Type B pancreatic cell (in vitro differentiated cells): ENCODE results near the gene C11orf91. TPM values are rescaled to one million over a fixed set of nuclear protein-coding genes. Genes with fewer than 3 reads are reported as not detected.
"Not testable (repeated sequence)": the region's sequence is repeated elsewhere in the genome, so short reads cannot be mapped to it uniquely, and the experiment has no call there.

Experiments
- DNase-seq: peaks from one replicate; pipeline ENCODE4 v3.0.0; 2021; ENCODE audit warnings: mixed read lengths; ENCODE audit not compliant: unreplicated experiment; ENCODE audit errors: extremely low spot score
- H3K27ac Mint-ChIP-seq: 2 replicates; pipeline ENCODE4 v1.8.0; 2021; ENCODE audit warnings: mild to moderate bottlenecking, mixed read lengths
- H3K27me3 Mint-ChIP-seq: 2 replicates; pipeline ENCODE4 v1.8.0; 2021; ENCODE audit warnings: mixed read lengths
- H3K36me3 Mint-ChIP-seq: 2 replicates; pipeline ENCODE4 v1.8.0; 2021; ENCODE audit warnings: mixed read lengths
- H3K4me1 Mint-ChIP-seq: one replicate; pipeline ENCODE4 v1.8.0; 2021; ENCODE audit warnings: mixed read lengths; ENCODE audit not compliant: unreplicated experiment
- H3K4me3 Mint-ChIP-seq: 2 replicates; pipeline ENCODE4 v1.8.0; 2021; ENCODE audit warnings: mild to moderate bottlenecking, mixed read lengths
- H3K9me3 Mint-ChIP-seq: 2 replicates; pipeline ENCODE4 v1.8.0; 2021; ENCODE audit warnings: mixed read lengths
- total RNA-seq: library from RNA; stranded (reverse); gene quantifications from 2 replicates; pipeline ENCODE4 v1.2.1, GENCODE V29; 2021; ENCODE audit warnings: low replicate concordance
- TF ChIP-seq, protein P1 (sequence below): fragments of 200-600 bp; sonication (generic); conservative IDR thresholded peaks from 2 replicates; pipeline ENCODE4 v1.5.0; 2021; ENCODE audit warnings: antibody characterized with exemption, mild to moderate bottlenecking

C11orf91 gene
- total RNA-seq, 1 donor from 2014 or later, result not detected

- DNase-seq, result no peak
- no peaks in the 10 kb centered on the region for H3K36me3 Mint-ChIP-seq
- TF ChIP-seq, protein P1, sequence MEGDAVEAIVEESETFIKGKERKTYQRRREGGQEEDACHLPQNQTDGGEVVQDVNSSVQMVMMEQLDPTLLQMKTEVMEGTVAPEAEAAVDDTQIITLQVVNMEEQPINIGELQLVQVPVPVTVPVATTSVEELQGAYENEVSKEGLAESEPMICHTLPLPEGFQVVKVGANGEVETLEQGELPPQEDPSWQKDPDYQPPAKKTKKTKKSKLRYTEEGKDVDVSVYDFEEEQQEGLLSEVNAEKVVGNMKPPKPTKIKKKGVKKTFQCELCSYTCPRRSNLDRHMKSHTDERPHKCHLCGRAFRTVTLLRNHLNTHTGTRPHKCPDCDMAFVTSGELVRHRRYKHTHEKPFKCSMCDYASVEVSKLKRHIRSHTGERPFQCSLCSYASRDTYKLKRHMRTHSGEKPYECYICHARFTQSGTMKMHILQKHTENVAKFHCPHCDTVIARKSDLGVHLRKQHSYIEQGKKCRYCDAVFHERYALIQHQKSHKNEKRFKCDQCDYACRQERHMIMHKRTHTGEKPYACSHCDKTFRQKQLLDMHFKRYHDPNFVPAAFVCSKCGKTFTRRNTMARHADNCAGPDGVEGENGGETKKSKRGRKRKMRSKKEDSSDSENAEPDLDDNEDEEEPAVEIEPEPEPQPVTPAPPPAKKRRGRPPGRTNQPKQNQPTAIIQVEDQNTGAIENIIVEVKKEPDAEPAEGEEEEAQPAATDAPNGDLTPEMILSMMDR, result no peak
- H3K27me3 Mint-ChIP-seq, result peaks cover 19% of the 10 kb centered on the region
- peaks cover 6% of the 10 kb centered on the region for H3K9me3 Mint-ChIP-seq
- peaks cover 4% of the 10 kb centered on the region for H3K4me1 Mint-ChIP-seq
- no peak overlapping the region for H3K27ac Mint-ChIP-seq
- H3K4me3 Mint-ChIP-seq, result no peak overlapping the region
Measured at GRCh38 chr11:33682446-33682845, 18.2 kb downstream of the C11orf91 start.

DNA sequence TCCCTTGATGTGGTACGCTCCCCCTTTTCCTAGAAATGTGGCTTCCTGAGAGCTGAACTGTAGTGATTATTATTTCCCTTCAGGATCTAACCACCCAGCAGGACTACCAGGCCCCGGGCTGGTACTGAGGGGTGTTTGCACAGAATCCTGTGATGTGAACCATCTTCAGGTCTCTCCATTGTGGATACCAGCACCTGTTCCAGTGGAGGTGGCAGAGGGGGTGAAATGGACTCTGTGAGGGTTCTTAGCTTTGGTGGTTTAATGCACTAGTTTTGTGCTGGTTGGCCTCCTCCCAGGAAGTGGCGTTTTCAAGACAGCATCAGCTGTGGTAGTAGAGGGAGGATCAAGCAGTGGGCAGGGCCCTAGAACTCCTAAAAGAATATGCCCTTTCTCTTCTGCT lies 18.6 kb downstream of the C11orf91 start:
- Mint-ChIP-seq H3K27ac (no peak overlapping the region), H3K9me3 (peaks cover 10% of the 10 kb centered on the region), H3K27me3 (peaks cover 22% of the 10 kb centered on the region), H3K4me1 (peaks cover 4% of the 10 kb centered on the region), H3K36me3 (no peaks in the 10 kb centered on the region), H3K4me3 (no peak overlapping the region)
- TF ChIP-seq, protein P1, result no peak
- no peak for DNase-seq

DNA sequence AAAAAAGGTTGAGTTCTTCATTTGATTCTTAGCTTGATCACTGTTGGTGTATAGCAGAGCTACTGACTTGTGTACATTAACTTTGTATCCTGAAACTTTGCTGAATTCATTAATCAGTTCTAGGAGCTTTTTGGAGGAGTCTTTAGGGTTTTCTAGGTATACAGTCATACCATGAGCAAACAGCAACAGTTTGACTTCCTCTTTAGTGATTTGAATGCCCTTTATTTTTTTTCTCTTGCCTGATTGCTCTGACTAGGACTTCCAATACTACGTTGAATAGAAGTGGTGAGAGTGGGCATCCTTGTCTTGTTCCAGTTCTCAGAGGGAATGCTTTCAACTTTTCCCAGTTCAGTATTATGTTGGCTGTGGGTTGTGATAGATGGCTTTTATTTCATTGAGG lies 22.0 kb downstream of the C11orf91 start:
- DNase-seq, result not testable (repeated sequence)
- H3K9me3 Mint-ChIP-seq, result peaks cover 10% of the 10 kb centered on the region

DNA sequence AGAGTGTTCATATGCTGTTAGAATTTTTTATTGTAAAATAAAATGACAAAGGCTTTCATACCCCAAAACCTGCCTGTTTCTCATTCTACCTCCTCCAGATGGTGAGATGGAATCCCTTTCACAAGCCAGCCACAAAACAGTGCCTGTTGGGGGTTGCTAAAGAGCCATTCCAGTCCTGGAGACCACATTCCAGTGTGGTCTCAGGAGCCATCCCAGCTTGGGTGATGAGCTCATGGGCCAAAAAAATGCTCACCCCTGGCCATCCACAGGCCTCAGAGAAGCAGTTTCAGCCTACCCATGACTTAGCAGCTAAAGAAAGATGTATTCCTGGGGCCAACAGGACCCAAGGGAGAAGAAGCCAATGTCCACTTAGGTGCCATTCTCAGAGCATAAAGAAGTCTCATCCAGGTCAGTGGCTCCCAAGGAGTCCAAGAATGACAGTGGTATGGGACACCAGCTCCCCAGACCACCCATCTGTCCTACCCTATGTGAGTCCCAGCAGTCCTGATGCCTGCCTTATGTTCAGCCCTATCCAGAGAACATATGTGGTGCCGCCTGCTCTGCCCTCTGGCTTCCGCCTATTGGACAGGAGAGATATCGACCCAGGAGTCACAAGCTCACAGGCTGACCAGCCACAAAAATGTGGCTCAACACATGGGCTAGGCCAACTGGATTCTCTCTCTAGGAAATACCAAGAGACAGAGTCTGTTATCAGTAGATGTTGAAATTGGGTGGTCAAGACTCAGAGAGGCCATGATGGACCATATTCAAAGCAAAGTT lies 26.4 kb downstream of the C11orf91 start:
- TF ChIP-seq, protein P1, result no peak
- Mint-ChIP-seq H3K4me3 (no peak overlapping the region), H3K27me3 (peaks cover 7% of the 10 kb centered on the region), H3K36me3 (no peaks in the 10 kb centered on the region), H3K27ac (no peak overlapping the region), H3K9me3 (peaks cover 10% of the 10 kb centered on the region), H3K4me1 (no peaks in the 10 kb centered on the region)
- no peak for DNase-seq

More for the DNA sequence above, 22.0 kb downstream of the C11orf91 start:
- H3K4me3 Mint-ChIP-seq, H3K27ac Mint-ChIP-seq, H3K4me1 Mint-ChIP-seq, H3K36me3 Mint-ChIP-seq: not testable (repeated sequence)
- peaks cover 18% of the 10 kb centered on the region for H3K27me3 Mint-ChIP-seq

DNA sequence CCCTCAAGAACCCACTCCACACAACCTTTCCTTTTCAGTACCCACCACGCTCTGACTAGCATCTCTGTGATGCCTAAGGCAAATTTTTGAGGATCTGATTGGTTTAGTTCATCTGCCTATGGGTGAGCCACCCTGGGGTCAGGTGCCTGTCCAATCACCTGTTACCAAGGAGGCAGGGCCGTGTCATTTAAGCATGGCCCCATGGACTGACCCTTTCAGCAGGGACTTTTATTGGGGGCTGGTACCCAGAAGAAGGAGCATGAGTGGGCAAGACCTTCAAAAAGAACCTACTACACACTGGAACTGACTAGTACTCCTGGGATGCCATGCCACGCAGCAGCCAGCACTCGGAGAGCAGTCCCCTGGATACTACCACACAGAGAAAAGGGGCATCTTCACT lies 28.4 kb downstream of the C11orf91 start:
- Mint-ChIP-seq H3K27ac (no peak overlapping the region), H3K4me3 (no peak overlapping the region), H3K36me3 (no peaks in the 10 kb centered on the region), H3K4me1 (peaks cover 6% of the 10 kb centered on the region), H3K9me3 (peaks cover 2% of the 10 kb centered on the region), H3K27me3 (peaks cover 2% of the 10 kb centered on the region)
- TF ChIP-seq, protein P1, result no peak
- DNase-seq, result no peak

GRCh38 chr11:33670250-33671011 lies 30.2 kb downstream of the C11orf91 start:
- no peak overlapping the region for H3K27ac Mint-ChIP-seq
- no peaks in the 10 kb centered on the region for H3K36me3 Mint-ChIP-seq
- H3K4me1 Mint-ChIP-seq, result peaks cover 6% of the 10 kb centered on the region
- no peak for DNase-seq
- TF ChIP-seq, protein P1, result no peak
- H3K9me3 Mint-ChIP-seq, result no peaks in the 10 kb centered on the region
- no peak overlapping the region for H3K4me3 Mint-ChIP-seq
- H3K27me3 Mint-ChIP-seq, result no peaks in the 10 kb centered on the region
